GM12892 (cell line): ENCODE measurements around the gene DAG1.
A peak's percentile ranks its signal among the peaks of the same experiment; 100 is the strongest.

Experiments used
- DNase-seq: peaks from one replicate; pipeline ENCODE4 v3.0.0; 2011; ENCODE audit not compliant: insufficient read length
- FAIRE-seq: peaks from 2 replicates; lab custom pipeline; 2011; peaks lifted over from hg19 to GRCh38; lab: Jason Lieb, UNC
- POLR2A ChIP-seq: IDR thresholded peaks from 2 replicates; pipeline ENCODE4 v1.6.1; 2011; ENCODE audit warnings: low read depth, low read length, control low read depth
- POLR2AphosphoS5 ChIP-seq: IDR thresholded peaks from 2 replicates; pipeline ENCODE4 v1.6.1; 2011; ENCODE audit warnings: low read depth, low read length, control low read depth
- TAF1 ChIP-seq: IDR thresholded peaks from 2 replicates; pipeline ENCODE4 v1.6.1; 2011; ENCODE audit warnings: low read depth, mild to moderate bottlenecking, control low read depth, low read length, borderline replicate concordance

Gene DAG1

DNA sequence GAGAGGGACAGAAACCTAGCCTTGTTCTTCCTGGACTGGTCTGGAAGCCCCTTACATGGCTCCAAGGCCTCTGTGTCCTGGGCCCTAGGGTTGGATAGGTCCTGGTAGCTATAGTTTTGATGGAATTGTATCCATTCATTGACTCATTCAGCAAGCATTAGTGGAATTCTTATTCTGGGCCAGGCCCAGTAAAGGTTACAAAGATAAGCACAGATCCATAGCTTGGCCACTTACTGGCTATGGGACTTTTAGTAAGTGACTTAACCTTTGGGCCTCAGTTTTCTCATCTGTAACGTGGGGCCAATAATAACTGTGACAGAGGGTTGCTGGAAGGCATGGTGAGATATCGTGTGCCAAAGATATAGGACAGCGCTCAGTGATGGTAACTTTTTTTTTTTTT, 13.6 kb upstream of the DAG1 start:
- TF ChIP-seq TAF1 (no peak), POLR2AphosphoS5 (no peak), POLR2A (no peak)
- no peak for DNase-seq
- FAIRE-seq: no peak

DNA sequence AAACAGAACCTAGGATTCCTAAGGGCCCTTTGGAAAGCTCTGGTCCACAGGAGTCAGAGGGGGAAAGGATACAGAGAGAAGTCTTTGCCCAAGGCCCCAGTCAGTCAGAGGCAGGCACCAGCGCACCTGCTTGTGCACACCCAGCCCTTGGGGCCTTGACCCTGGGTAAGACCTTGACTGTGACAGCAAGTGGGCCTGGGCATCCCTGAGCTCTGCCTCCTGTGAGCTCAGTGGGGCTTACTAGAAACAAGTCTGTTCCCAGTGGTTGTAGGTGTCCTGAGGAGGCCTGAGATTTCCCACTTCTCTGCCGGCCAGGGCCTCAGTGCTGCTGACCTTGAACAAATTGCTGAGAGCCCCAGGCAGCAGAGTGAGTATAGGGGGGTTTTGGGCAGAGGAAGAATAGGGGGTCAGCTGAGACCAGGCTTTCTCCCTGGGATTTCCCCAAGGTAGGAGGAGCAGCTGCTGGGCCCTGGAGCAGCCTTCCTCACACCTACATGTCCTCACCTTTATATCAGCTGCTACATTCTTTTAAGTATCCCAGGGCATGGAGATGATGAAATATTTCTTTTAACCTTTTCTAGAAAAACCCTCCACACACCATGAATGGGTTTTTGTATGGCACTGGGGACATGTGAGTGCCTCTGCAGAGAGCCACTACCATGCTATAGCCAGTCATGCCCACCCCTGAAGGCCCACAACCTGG, 9.7 kb upstream of the DAG1 start:
- TF ChIP-seq POLR2AphosphoS5: no peak
- TF ChIP-seq POLR2A: no peak
- TF ChIP-seq TAF1: no peak
- no peak for FAIRE-seq

GRCh38 chr3:49460956-49461355, 9.1 kb upstream of the DAG1 start:
- DNase-seq: no peak
- TF ChIP-seq POLR2AphosphoS5 (no peak), POLR2A (no peak), TAF1 (no peak)
- FAIRE-seq: no peak

More for the DNA sequence above, 9.7 kb upstream of the DAG1 start:
- no peak for DNase-seq

DNA sequence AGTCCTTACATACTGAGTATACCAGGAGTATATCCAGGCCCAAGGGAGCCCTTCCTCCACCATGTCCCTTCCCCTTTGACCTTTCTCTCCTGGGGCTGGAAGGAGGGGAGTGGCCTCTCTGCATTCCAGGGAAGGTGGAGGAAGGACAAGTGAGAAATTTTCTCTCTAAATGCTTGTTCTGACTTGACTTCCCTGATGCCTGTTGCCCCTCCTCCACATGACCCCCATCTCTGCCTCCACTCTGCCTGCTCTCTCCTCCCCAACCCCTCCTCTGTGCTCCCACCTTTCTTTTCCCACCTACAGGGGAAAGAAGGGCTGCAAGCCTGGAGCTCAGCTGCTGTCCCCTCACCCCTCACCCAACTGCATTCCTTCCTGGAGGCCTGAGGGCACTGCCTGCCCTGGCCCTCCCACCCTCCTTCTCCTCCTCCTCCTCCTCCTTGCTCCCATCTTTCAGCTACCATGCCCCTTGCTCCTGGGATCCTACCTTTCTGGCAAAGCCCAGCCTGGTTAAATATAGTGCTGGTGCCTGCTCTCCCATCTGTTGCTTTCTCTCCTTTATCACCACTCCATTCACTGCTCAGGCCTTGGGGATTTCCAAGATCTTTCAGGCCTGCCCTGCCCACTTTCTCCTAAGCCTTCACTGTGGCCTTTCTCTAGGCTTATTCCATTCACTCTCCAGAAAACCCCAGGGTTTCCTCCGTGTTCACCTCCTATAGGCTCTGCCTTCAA, 8.5 kb upstream of the DAG1 start:
- TF ChIP-seq POLR2A (no peak), POLR2AphosphoS5 (no peak), TAF1 (no peak)
- FAIRE-seq: no peak
- no peak for DNase-seq

DNA sequence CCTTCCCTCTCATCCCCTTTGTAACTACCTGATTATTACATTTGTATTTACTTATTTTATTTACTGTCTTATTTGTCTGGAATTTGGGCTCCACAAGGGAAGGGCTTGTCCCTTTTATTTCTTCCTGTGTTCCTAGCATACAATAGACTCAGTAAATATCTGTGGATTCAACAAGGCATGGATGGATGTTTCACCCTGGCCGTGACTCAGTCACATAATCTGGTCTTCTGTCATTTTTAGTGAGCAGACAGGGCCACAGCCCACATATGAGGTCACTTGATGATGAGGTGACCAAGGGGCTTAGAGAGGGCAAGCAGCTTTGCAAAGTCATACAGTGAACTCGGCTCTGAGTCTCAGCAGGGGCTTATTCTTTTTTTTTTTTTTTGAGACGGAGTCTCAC, 7.8 kb upstream of the DAG1 start:
- no peak for TF ChIP-seq POLR2A
- TF ChIP-seq POLR2AphosphoS5: no peak
- TF ChIP-seq TAF1: no peak
- FAIRE-seq: no peak
- no peak for DNase-seq

- FAIRE-seq (no peak), DNase-seq (no peak)
- TF ChIP-seq POLR2A: no peak
- no peak for TF ChIP-seq POLR2AphosphoS5
- no peak for TF ChIP-seq TAF1
These were observed 4.6 kb upstream of the DAG1 start for GRCh38 chr3:49465270-49466034.

GRCh38 chr3:49466085-49466484, 4.0 kb upstream of the DAG1 start:
- TF ChIP-seq TAF1 (no peak), POLR2AphosphoS5 (no peak), POLR2A (no peak)
- FAIRE-seq (no peak), DNase-seq (no peak)

DNA sequence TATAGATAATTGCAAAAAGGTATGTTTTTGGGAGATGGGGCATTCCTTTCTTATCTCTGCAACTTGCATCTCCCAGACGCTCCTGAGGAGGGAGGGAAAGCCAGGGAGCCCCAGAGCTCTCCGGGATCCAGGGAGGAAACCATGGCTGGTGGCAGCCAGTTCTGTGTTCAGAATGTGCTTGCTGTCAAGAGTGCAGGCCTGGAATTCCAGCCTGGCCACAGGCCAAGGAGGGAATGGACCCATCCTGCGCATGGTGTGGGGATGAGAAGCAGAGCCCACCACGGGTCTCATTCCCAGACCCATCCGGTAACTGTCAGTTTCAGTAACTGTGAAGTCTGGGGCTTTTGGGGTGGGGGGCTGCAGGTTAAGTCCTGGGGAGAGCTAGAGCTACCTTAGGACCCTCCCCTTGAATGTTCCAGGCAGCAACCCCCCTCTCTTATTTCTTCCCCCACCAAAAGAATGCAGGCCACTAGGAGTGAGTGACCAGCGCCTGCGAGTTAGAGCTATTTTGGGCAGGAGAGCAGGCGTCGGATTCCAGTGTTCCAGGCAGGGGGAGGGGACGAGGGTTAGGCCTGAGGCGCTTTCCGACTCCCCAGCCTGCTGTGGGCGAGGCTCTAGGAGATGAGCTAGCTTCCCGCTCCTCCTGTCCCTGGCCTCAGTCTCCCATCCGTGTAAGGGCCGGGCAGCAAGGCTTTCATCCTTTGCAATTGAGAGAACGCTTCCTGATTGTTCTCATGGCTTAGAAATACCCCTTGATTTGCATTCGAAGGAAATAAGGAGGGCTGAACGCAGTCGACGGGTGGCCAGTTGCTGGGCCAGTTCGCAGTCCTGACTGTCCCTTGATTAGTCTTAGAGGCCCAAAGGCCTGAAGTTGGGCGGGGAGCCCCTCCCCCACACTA, 781 bp upstream of the DAG1 start:
- DNase-seq: no peak
- TF ChIP-seq TAF1 (0 out of 2 replicates have a peak, but pooled peaks have one; percentile 18), POLR2A (no peak), POLR2AphosphoS5 (no peak)
- no peak for FAIRE-seq

GRCh38 chr3:49470714-49471420, 800 bp downstream of the DAG1 start:
- DNase-seq (no peak), FAIRE-seq (no peak)

More at GRCh38 chr3:49470714-49471420, 800 bp downstream of the DAG1 start:
- TF ChIP-seq TAF1: no peak
- TF ChIP-seq POLR2AphosphoS5: no peak
- TF ChIP-seq POLR2A: no peak
